GM12891 (cell line): ENCODE measurements around the gene RAB3GAP1.

ENCODE experiments used
- POLR2A ChIP-seq: IDR thresholded peaks from 2 replicates; pipeline ENCODE4 v1.6.1; 2011; ENCODE audit warnings: low read depth, low read length, control low read depth
- POLR2AphosphoS5 ChIP-seq: IDR thresholded peaks from 2 replicates; pipeline ENCODE4 v1.6.1; 2011; ENCODE audit warnings: low read depth, low read length, control low read depth
- SPI1 ChIP-seq: IDR thresholded peaks from 2 replicates; pipeline ENCODE4 v1.6.1; 2011; ENCODE audit warnings: low read depth, low read length, control low read depth

- TF ChIP-seq POLR2AphosphoS5 (no peak), POLR2A (no peak), SPI1 (no peak)
These were observed 3.2 kb downstream of the RAB3GAP1 start for GRCh38 chr2:135055182-135055786.
